ENCODE measurements around the gene ASB6. TPM values are rescaled to one million over a fixed set of nuclear protein-coding genes. Genes with fewer than 3 reads are reported as not detected.
A peak's percentile ranks its signal among the peaks of the same experiment; 100 is the strongest.

Gene ASB6
- polyA plus RNA-seq, 1 experiment: 23.2 TPM

GRCh38 chr9:129628709-129629108, 13.2 kb downstream of the ASB6 start:
- DNase-seq (ENCODE audit: low read depth): no peak
- no peak for TF ChIP-seq CTCF (IDR thresholded peaks at IDR 0.05; ENCODE audit: insufficient read depth, low read depth, low read length)
- ChIA-PET CTCF (interaction anchor here (0.7 to 3.8 kb wide), 8 partner anchors 8 to 529 kb away, joined by 3 to 20 read pairs (median 4); partner anchors contain the start of gene C9orf50), POLR2A (interaction anchor here (0.6 kb wide), 1 partner anchor 486 kb away, joined by 3 read pairs; no protein-coding TSS in a partner anchor)
- H3K4me3 ChIP-seq (ENCODE audit: low read depth, low read length): no peak overlapping the region
- peaks cover 7% of the 10 kb centered on the region for H3K36me3 ChIP-seq (ENCODE audit: control insufficient read depth, insufficient read depth, low read length)
- H3K27me3 ChIP-seq (ENCODE audit: control insufficient read depth, insufficient read depth, low read length): no peaks in the 10 kb centered on the region

GRCh38 chr9:129627556-129628440, 14.2 kb downstream of the ASB6 start:
- peaks cover 3% of the 10 kb centered on the region; the same call in 1 of the 2 replicates for H3K36me3 ChIP-seq (ENCODE audit: control insufficient read depth, insufficient read depth, low read length)
- ChIA-PET CTCF (interaction anchor here (0.6 to 9.4 kb wide), 11 partner anchors 7 to 497 kb away, joined by 3 to 258 read pairs (median 3); partner anchors contain the start of gene C9orf50), POLR2A (interaction anchor here (0.6 to 1.4 kb wide), 6 partner anchors 128 to 496 kb away, joined by 3 to 4 read pairs (median 3); no protein-coding TSS in a partner anchor)
- DNase-seq (ENCODE audit: low read depth): no peak
- peak overlapping the region; percentile 88 for H3K4me3 ChIP-seq (ENCODE audit: low read depth, low read length)
- H3K27me3 ChIP-seq (ENCODE audit: control insufficient read depth, insufficient read depth, low read length): no peaks in the 10 kb centered on the region
- no peak for TF ChIP-seq CTCF (IDR thresholded peaks at IDR 0.05; ENCODE audit: insufficient read depth, low read depth, low read length)

DNA sequence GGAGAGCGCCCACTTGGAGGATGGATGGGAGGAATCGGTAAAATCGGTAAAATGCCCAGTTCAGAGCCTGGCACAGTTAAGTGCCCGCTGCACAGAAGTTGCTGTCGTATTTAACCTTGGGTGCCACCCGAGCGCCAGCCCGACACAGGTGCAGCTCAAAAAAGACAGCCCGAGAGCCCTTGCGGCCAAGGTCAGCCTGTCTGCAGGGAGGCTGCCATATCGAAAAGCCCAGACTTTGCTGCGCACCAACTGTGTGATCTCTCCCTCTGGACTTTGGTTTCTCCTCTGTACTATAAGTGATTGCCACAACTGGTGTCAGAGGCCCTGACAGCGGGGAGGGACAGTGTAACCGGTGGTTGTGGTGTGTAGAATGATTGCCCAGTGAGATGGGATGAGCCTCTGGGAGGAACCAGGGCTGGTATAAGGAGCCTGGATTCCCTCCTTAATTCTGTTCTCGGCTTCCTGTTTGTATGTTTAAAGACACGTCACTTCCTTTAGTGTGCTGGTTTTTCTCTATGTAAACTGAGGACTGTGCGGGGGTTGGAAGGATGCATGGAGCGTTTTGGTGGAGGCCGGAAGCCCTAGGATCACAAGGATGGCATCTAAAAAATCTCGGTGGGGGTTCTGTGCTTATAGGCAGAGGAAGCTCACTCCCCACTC, 15.2 kb downstream of the ASB6 start:
- peak overlapping the region; percentile 88 for H3K4me3 ChIP-seq (ENCODE audit: low read depth, low read length)
- H3K36me3 ChIP-seq (ENCODE audit: control insufficient read depth, insufficient read depth, low read length): no peaks in the 10 kb centered on the region; the same call in 1 of the 2 replicates
- H3K27me3 ChIP-seq (ENCODE audit: control insufficient read depth, insufficient read depth, low read length): no peaks in the 10 kb centered on the region
- ChIA-PET POLR2A (interaction anchor here (0.6 to 1.4 kb wide), 5 partner anchors 127 to 495 kb away, joined by 3 to 4 read pairs (median 3); no protein-coding TSS in a partner anchor), CTCF (interaction anchor here (1.0 to 9.4 kb wide), 4 partner anchors 78 to 514 kb away, joined by 3 to 258 read pairs (median 3); no protein-coding TSS in a partner anchor)
- DNase-seq (ENCODE audit: low read depth): peak; percentile 64
- no peak for TF ChIP-seq CTCF (IDR thresholded peaks at IDR 0.05; ENCODE audit: insufficient read depth, low read depth, low read length)

DNA sequence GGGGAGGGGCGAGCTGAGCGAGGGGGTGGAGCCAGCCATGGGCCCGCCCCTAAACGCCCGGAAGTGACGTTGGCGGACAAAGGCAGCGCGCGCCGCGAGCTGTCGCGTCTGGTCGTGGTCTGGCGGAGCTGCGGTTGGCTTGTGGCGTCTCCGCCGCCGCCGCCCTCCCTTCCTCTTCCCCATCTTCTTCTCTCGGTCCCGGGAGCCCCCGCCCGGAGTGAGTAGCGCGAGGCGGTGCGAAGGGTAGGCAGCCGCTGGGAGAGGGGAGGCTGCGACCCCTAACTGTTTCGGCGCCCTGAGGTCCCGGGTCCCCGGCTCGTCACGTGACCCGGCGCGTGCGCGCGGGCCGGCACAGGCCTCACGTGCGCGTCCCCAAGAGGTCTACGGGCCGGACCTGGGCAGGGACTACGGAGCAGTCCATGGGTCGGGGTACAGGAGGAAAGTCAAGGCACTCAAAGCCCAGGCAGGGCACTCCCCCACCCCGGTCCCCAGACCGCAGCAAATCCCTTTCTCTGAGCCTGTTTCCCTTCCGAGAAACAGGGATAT, 15.8 kb downstream of the ASB6 start, which contains the start of gene NTMT1:
TSS of gene NTMT1 (plus strand) at position 85 of the 546 bp plus-strand sequence. CDS start 6,541 bp downstream, outside the sequence.
- no peak for DNase-seq (ENCODE audit: low read depth)
- ChIA-PET POLR2A (interaction anchor here (0.6 to 1.4 kb wide), 5 partner anchors 13 to 734 kb away, joined by 3 to 15 read pairs (median 5); no protein-coding TSS in a partner anchor), CTCF (interaction anchor here (0.9 to 9.4 kb wide), 7 partner anchors 15 to 514 kb away, joined by 3 to 258 read pairs (median 9); partner anchors contain the start of gene ASB6)

More for the DNA sequence above, 15.8 kb downstream of the ASB6 start, which contains the start of gene NTMT1:
- Histone ChIP-seq H3K4me3 (ENCODE audit: low read depth, low read length) (peak within 1 kb of the TSS; percentile 88), H3K27me3 (ENCODE audit: control insufficient read depth, insufficient read depth, low read length) (no peaks in the 10 kb centered on the region), H3K36me3 (ENCODE audit: control insufficient read depth, insufficient read depth, low read length) (no peaks in the 10 kb centered on the region; the same call in 1 of the 2 replicates)
- TF ChIP-seq CTCF (IDR thresholded peaks at IDR 0.05; ENCODE audit: insufficient read depth, low read depth, low read length): no peak
